H9 (cell line): Measurements from ENCODE around the gene BOD1L1. TPM values are rescaled to one million over a fixed set of nuclear protein-coding genes. Genes with fewer than 3 reads are reported as not detected.

Experiments used
- DNase-seq: peaks from one replicate; pipeline ENCODE4 v3.0.0-alpha.2; 2017
- H2AFZ ChIP-seq: one replicate; pipeline ENCODE4 v1.6.1; 2013; ENCODE audit warnings: mild to moderate bottlenecking, low read length, control low read depth, moderate library complexity
- H2AK5ac ChIP-seq: 2 replicates; pipeline ENCODE4 v1.6.1; 2013; ENCODE audit warnings: low read length, control low read depth, mixed read lengths; ENCODE audit not compliant: insufficient read length
- H2BK120ac ChIP-seq: one replicate; pipeline ENCODE4 v1.6.1; 2013; ENCODE audit warnings: low read depth, mild to moderate bottlenecking, low read length, control low read depth, inconsistent platforms; ENCODE audit not compliant: poor library complexity, severe bottlenecking
- H2BK12ac ChIP-seq: 2 replicates; pipeline ENCODE4 v1.6.1; 2013; ENCODE audit warnings: low read length, control low read depth, mixed read lengths, low read depth; ENCODE audit not compliant: insufficient read length
- H2BK15ac ChIP-seq: 2 replicates; pipeline ENCODE4 v1.6.1; 2013; ENCODE audit warnings: low read depth, low read length, control low read depth
- H2BK20ac ChIP-seq: one replicate; pipeline ENCODE4 v1.6.1; 2013; ENCODE audit warnings: low read depth, mild to moderate bottlenecking, low read length, control low read depth, inconsistent platforms; ENCODE audit not compliant: poor library complexity, severe bottlenecking
- H2BK5ac ChIP-seq: 2 replicates; pipeline ENCODE4 v1.6.1; 2013; ENCODE audit warnings: low read length, control low read depth, mixed read lengths; ENCODE audit not compliant: insufficient read length
- H3K14ac ChIP-seq: 2 replicates; pipeline ENCODE4 v1.6.1; 2013; ENCODE audit warnings: low read length, control low read depth; ENCODE audit not compliant: insufficient read depth
- H3K18ac ChIP-seq: 2 replicates; pipeline ENCODE4 v1.6.1; 2013; ENCODE audit warnings: low read depth, mild to moderate bottlenecking, mixed read lengths, low read length, control low read depth; ENCODE audit not compliant: insufficient read length
- H3K23ac ChIP-seq: 2 replicates; pipeline ENCODE4 v1.6.1; 2013; ENCODE audit warnings: low read length, control low read depth, mixed read lengths, low read depth; ENCODE audit not compliant: insufficient read length
- H3K23me2 ChIP-seq: 2 replicates; pipeline ENCODE4 v1.6.1; 2013; ENCODE audit warnings: low read depth, mild to moderate bottlenecking, mixed read lengths, low read length, control low read depth; ENCODE audit not compliant: insufficient read length, poor library complexity, severe bottlenecking
- H3K27ac ChIP-seq: 2 replicates; pipeline ENCODE4 v1.5.1; 2013; ENCODE audit warnings: low read length, control low read depth, mixed read lengths, low read depth; ENCODE audit not compliant: insufficient read length
- H3K27me3 ChIP-seq: 2 replicates; pipeline ENCODE4 v1.6.1; 2013; ENCODE audit warnings: low read length, control low read depth, inconsistent platforms; ENCODE audit not compliant: insufficient read depth
- H3K4ac ChIP-seq: 2 replicates; pipeline ENCODE4 v1.6.1; 2013; ENCODE audit warnings: low read depth, mild to moderate bottlenecking, control low read depth, inconsistent platforms, low read length, moderate library complexity
- H3K4me1 ChIP-seq: 2 replicates; pipeline ENCODE4 v1.6.1; 2013; ENCODE audit warnings: low read length, control low read depth, inconsistent platforms; ENCODE audit not compliant: insufficient read depth
- H3K4me2 ChIP-seq: 2 replicates; pipeline ENCODE4 v1.6.1; 2013; ENCODE audit warnings: low read length, control low read depth, mixed read lengths; ENCODE audit not compliant: insufficient read length, insufficient read depth
- H3K56ac ChIP-seq: 2 replicates; pipeline ENCODE4 v1.6.1; 2013; ENCODE audit warnings: low read depth, mild to moderate bottlenecking, mixed read lengths, low read length, control low read depth; ENCODE audit not compliant: insufficient read length
- H3K79me1 ChIP-seq: 2 replicates; pipeline ENCODE4 v1.6.1; 2013; ENCODE audit warnings: low read depth, mild to moderate bottlenecking, moderate library complexity, low read length, control low read depth, inconsistent platforms; ENCODE audit not compliant: insufficient read depth, poor library complexity, severe bottlenecking
- H3K79me2 ChIP-seq: 2 replicates; pipeline ENCODE4 v1.6.1; 2013; ENCODE audit warnings: low read length, control low read depth, inconsistent platforms; ENCODE audit not compliant: insufficient read depth
- H3K9ac ChIP-seq: 2 replicates; pipeline ENCODE4 v1.6.1; 2013; ENCODE audit warnings: low read length, control low read depth, mixed read lengths; ENCODE audit not compliant: insufficient read length; ENCODE audit errors: extremely low read depth
- H3K9me3 ChIP-seq: one replicate; pipeline ENCODE4 v1.6.1; 2013; ENCODE audit warnings: low read depth, low read length, inconsistent platforms; ENCODE audit not compliant: control insufficient read depth
- H3T11ph ChIP-seq: one replicate; pipeline ENCODE4 v1.6.1; 2013; ENCODE audit warnings: mild to moderate bottlenecking, low read length, control low read depth, inconsistent platforms
- H4K20me1 ChIP-seq: one replicate; pipeline ENCODE4 v1.6.1; 2013; ENCODE audit not compliant: control insufficient read depth, insufficient read length, insufficient read depth
- H4K5ac ChIP-seq: 2 replicates; pipeline ENCODE4 v1.6.1; 2013; ENCODE audit warnings: low read depth, mild to moderate bottlenecking, mixed read lengths, low read length, control low read depth; ENCODE audit not compliant: insufficient read length
- H4K8ac ChIP-seq: replicated peaks from 2 replicates; pipeline ENCODE4 v1.6.1; 2013; ENCODE audit warnings: low read length, control low read depth, mixed read lengths, low read depth; ENCODE audit not compliant: insufficient read length
- H4K91ac ChIP-seq: 2 replicates; pipeline ENCODE4 v1.6.1; 2013; ENCODE audit warnings: low read depth, mild to moderate bottlenecking, moderate library complexity, mixed read lengths, low read length, control low read depth; ENCODE audit not compliant: insufficient read length
- H3K27ac Mint-ChIP-seq, 3 experiments: 2 replicates in 2 of 3; 3 replicates in 1 of 3; pipeline ENCODE4 v1.8.0; 2020 to 2021; ENCODE audit warnings: mixed read lengths in 3 of 3, mild to moderate bottlenecking in 1 of 3, moderate library complexity in 1 of 3
- H3K27me3 Mint-ChIP-seq: 2 replicates; pipeline ENCODE4 v1.8.0; 2021; ENCODE audit warnings: low read depth, mild to moderate bottlenecking, moderate library complexity, mixed read lengths
- H3K36me3 Mint-ChIP-seq, 3 experiments: 2 replicates in 2 of 3; 3 replicates in 1 of 3; pipeline ENCODE4 v1.8.0; 2020 to 2021; ENCODE audit warnings: low read depth in 3 of 3, mixed read lengths in 3 of 3; ENCODE audit not compliant: insufficient read depth in 1 of 3
- H3K4me1 Mint-ChIP-seq, 2 experiments: 2 replicates each; pipeline ENCODE4 v1.8.0; 2020; ENCODE audit warnings: mixed read lengths in 2 of 2
- H3K4me3 Mint-ChIP-seq, 2 experiments: 2 replicates in 1 of 2; 3 replicates in 1 of 2; pipeline ENCODE4 v1.8.0; 2020 to 2021; ENCODE audit warnings: mild to moderate bottlenecking in 2 of 2, mixed read lengths in 2 of 2, moderate library complexity in 1 of 2
- H3K9me3 Mint-ChIP-seq, 2 experiments: 2 replicates in 1 of 2; 3 replicates in 1 of 2; pipeline ENCODE4 v1.8.0; 2020; ENCODE audit warnings: mild to moderate bottlenecking in 2 of 2, mixed read lengths in 2 of 2, moderate library complexity in 1 of 2
- CTCF ChIP-seq: fragments of 200-600 bp; sonication (generic); conservative IDR thresholded peaks from 3 replicates; pipeline ENCODE4 v1.8.0; 2021; ENCODE audit warnings: antibody characterized with exemption, mild to moderate bottlenecking
- WGBS: extraction: QIAGEN DNeasy Blood & Tissue Kit; methylation state at CpG from one replicate; pipeline ENCODE4 v1.1.7; 2013; ENCODE audit warnings: missing lambda C conversion rate, low lambda C conversion rate, mixed read lengths; ENCODE audit not compliant: insufficient read length; ENCODE audit errors: extremely low coverage; 5-methylcytosine and 5-hydroxymethylcytosine counted together
- total RNA-seq: library from RNA; stranded (reverse); gene quantifications from 2 replicates; pipeline ENCODE4 v1.2.1, GENCODE V29; 2021

BOD1L1 gene
- total RNA-seq, 1 experiment from 2014 or later: 37.8 TPM

GRCh38 chr4:13635286-13635799, 7.8 kb upstream of the BOD1L1 start:
- H3K9me3 Mint-ChIP-seq: no peaks in the 10 kb centered on the region

More at GRCh38 chr4:13635286-13635799, 7.8 kb upstream of the BOD1L1 start:
- Histone ChIP-seq H3K56ac (no peak overlapping the region), H2AK5ac (no peak overlapping the region), H2BK5ac (no peak overlapping the region), H2BK15ac (no peak overlapping the region), H4K8ac (no peak overlapping the region), H2BK20ac (no peak overlapping the region), H3K9me3 (no peaks in the 10 kb centered on the region), H3K79me1 (no peaks in the 10 kb centered on the region), H4K20me1 (no peaks in the 10 kb centered on the region), H3K27ac (no peak overlapping the region), H3K4me1 (no peaks in the 10 kb centered on the region), H3K18ac (no peak overlapping the region), H3K14ac (no peak overlapping the region), H4K5ac (no peak overlapping the region), H3K4me2 (no peak overlapping the region), H3K4ac (no peak overlapping the region), H3K9ac (no peak overlapping the region), H2BK120ac (no peak overlapping the region), H2AFZ (no peak overlapping the region), H3K27me3 (no peaks in the 10 kb centered on the region), H3T11ph (no peak overlapping the region), H2BK12ac (no peak overlapping the region), H4K91ac (no peak overlapping the region), H3K23ac (no peak overlapping the region), H3K79me2 (no peaks in the 10 kb centered on the region), H3K23me2 (no peaks in the 10 kb centered on the region)
- WGBS: no CpG with 5 or more reads among the region's 1 CpG
- Mint-ChIP-seq H3K27ac (no peak overlapping the region), H3K27me3 (no peaks in the 10 kb centered on the region; the same call in 1 of the 2 replicates), H3K36me3 (no peaks in the 10 kb centered on the region), H3K4me1 (peaks cover 8% of the 10 kb centered on the region in 2 experiments), H3K4me3 (no peak overlapping the region)
- no peak for DNase-seq
- no peak for TF ChIP-seq CTCF
